ENCODE measurements around the gene INTS3. TPM values are rescaled to one million over a fixed set of nuclear protein-coding genes. Genes with fewer than 3 reads are reported as not detected.

INTS3 gene
- total RNA-seq, 1 donor from 2014 or later = 39.5 TPM

DNA sequence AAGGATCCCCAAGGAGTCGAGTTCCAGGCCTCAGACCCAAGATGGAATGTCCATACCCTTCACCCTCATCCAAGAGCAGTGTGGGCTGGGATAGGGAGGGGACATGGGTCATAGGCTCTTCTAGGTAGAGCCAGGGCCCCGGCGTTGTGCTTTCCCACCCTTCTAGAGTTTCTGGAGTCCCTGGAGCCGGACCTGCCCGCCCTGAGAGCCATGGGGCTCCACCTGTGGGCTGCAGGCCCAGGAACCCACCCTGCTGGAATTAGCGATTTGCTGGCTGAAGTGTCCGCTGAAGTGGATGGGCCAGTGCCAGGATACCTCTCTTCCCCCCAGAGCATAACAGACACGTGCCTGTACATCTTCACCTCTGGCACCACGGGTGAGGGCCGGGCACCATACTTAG lies 48.5 kb downstream of the INTS3 start:
- Mint-ChIP-seq H3K4me3 (ENCODE audit: unreplicated experiment) (peak overlapping the region; percentile 73), H3K9me3 (ENCODE audit: unreplicated experiment) (peaks cover 4% of the 10 kb centered on the region), H3K27me3 (ENCODE audit: low read depth, unreplicated experiment) (peaks cover 26% of the 10 kb centered on the region), H3K4me1 (ENCODE audit: low read depth, unreplicated experiment) (peaks cover 7% of the 10 kb centered on the region), H3K36me3 (ENCODE audit: low read depth, unreplicated experiment) (peaks cover 9% of the 10 kb centered on the region), H3K27ac (ENCODE audit: unreplicated experiment) (no peak overlapping the region)
- no peaks in the 10 kb centered on the region for H3K9me3 ChIP-seq (ENCODE audit: insufficient read depth, low read depth, low read length)
- H3K27me3 ChIP-seq (ENCODE audit: insufficient read depth, low read length) = no peaks in the 10 kb centered on the region
- H2AFZ ChIP-seq (ENCODE audit: low read depth, low read length) = no peak overlapping the region
- peaks cover 8% of the 10 kb centered on the region for H3K4me1 ChIP-seq (ENCODE audit: insufficient read depth, low read length)
- H3K4me2 ChIP-seq (ENCODE audit: low read length) = peak overlapping the region; percentile 92
- no peaks in the 10 kb centered on the region for H3K79me2 ChIP-seq (ENCODE audit: insufficient read depth, low read length)
- peaks cover 2% of the 10 kb centered on the region for H3K36me3 ChIP-seq (ENCODE audit: insufficient read depth, low read length)
- no peak for TF ChIP-seq EZH2 (IDR thresholded peaks at IDR 0.05; ENCODE audit: insufficient read depth, low read length)
- TF ChIP-seq, protein P1, sequence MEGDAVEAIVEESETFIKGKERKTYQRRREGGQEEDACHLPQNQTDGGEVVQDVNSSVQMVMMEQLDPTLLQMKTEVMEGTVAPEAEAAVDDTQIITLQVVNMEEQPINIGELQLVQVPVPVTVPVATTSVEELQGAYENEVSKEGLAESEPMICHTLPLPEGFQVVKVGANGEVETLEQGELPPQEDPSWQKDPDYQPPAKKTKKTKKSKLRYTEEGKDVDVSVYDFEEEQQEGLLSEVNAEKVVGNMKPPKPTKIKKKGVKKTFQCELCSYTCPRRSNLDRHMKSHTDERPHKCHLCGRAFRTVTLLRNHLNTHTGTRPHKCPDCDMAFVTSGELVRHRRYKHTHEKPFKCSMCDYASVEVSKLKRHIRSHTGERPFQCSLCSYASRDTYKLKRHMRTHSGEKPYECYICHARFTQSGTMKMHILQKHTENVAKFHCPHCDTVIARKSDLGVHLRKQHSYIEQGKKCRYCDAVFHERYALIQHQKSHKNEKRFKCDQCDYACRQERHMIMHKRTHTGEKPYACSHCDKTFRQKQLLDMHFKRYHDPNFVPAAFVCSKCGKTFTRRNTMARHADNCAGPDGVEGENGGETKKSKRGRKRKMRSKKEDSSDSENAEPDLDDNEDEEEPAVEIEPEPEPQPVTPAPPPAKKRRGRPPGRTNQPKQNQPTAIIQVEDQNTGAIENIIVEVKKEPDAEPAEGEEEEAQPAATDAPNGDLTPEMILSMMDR (IDR thresholded peaks at IDR 0.05; ENCODE audit: insufficient read depth, low read depth, low read length) = no peak
- H3K9ac ChIP-seq (ENCODE audit: low read length) = peak overlapping the region; percentile 51
- H3K4me3 ChIP-seq (ENCODE audit: insufficient read depth, low read depth, low read length) = peak overlapping the region; percentile 68
- DNase-seq (ENCODE audit: low read depth) (no peak), FAIRE-seq (no peak)
- H4K20me1 ChIP-seq (ENCODE audit: insufficient read depth, low read length) = peaks cover 7% of the 10 kb centered on the region
- no peak overlapping the region for H3K27ac ChIP-seq (ENCODE audit: low read depth, low read length)

DNA sequence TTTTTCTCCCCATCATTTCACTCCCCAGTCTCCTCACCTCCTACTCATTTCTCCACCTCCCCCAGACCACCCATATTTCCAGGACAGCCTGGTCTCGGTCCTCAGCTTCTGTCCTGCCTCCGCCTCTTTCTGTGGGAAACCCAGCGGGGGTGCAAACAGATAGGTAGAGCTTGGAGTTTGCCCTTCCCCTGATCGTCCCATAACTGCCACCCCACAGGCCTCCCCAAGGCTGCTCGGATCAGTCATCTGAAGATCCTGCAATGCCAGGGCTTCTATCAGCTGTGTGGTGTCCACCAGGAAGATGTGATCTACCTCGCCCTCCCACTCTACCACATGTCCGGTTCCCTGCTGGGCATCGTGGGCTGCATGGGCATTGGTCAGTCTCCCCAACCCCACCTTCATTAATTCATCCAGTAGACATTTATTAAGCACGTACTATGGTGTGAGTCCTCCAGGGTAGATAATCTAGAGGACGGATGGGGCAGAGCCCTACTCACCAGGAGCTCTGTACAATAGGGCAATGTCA lies 49.1 kb downstream of the INTS3 start:
- H3K36me3 Mint-ChIP-seq (ENCODE audit: low read depth, unreplicated experiment) = peaks cover 9% of the 10 kb centered on the region
- no peak overlapping the region for H2AFZ ChIP-seq (ENCODE audit: low read depth, low read length)
- peaks cover 26% of the 10 kb centered on the region for H3K27me3 Mint-ChIP-seq (ENCODE audit: low read depth, unreplicated experiment)
- H4K20me1 ChIP-seq (ENCODE audit: insufficient read depth, low read length) = peaks cover 7% of the 10 kb centered on the region
- peak overlapping the region; percentile 73 for H3K4me3 Mint-ChIP-seq (ENCODE audit: unreplicated experiment)
- peaks cover 4% of the 10 kb centered on the region for H3K9me3 Mint-ChIP-seq (ENCODE audit: unreplicated experiment)
- no peak overlapping the region for H3K27ac ChIP-seq (ENCODE audit: low read depth, low read length)
- H3K27ac Mint-ChIP-seq (ENCODE audit: unreplicated experiment) = no peak overlapping the region
- DNase-seq (ENCODE audit: low read depth) (no peak), FAIRE-seq (no peak)
- no peak overlapping the region for H3K4me3 ChIP-seq (ENCODE audit: insufficient read depth, low read depth, low read length)
- H3K9me3 ChIP-seq (ENCODE audit: insufficient read depth, low read depth, low read length) = no peaks in the 10 kb centered on the region
- TF ChIP-seq, protein P1 (IDR thresholded peaks at IDR 0.05; ENCODE audit: insufficient read depth, low read depth, low read length) = no peak
- no peak for TF ChIP-seq EZH2 (IDR thresholded peaks at IDR 0.05; ENCODE audit: insufficient read depth, low read length)
- H3K36me3 ChIP-seq (ENCODE audit: insufficient read depth, low read length) = peaks cover 2% of the 10 kb centered on the region
- no peaks in the 10 kb centered on the region for H3K79me2 ChIP-seq (ENCODE audit: insufficient read depth, low read length)
- no peak overlapping the region for H3K4me2 ChIP-seq (ENCODE audit: low read length)
- H3K9ac ChIP-seq (ENCODE audit: low read length) = no peak overlapping the region
- H3K4me1 Mint-ChIP-seq (ENCODE audit: low read depth, unreplicated experiment) = peaks cover 7% of the 10 kb centered on the region
- no peaks in the 10 kb centered on the region for H3K27me3 ChIP-seq (ENCODE audit: insufficient read depth, low read length)
- H3K4me1 ChIP-seq (ENCODE audit: insufficient read depth, low read length) = peaks cover 8% of the 10 kb centered on the region

DNA sequence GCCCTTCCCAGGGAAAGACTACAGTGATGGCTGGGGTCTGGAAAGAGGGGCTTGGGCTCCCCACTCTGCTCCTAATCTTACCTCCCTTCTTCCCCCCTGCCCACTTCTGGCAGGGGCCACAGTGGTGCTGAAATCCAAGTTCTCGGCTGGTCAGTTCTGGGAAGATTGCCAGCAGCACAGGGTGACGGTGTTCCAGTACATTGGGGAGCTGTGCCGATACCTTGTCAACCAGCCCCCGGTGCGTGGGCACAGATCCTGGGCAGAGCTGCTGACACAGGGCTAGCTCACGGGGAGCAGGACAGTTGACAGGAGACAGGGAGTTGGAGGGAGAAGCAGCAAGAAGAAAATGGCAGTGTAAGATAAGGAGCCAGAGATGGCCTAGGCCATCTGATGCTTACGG lies 49.8 kb downstream of the INTS3 start:
- Histone ChIP-seq H3K4me1 (ENCODE audit: insufficient read depth, low read length) (peaks cover 8% of the 10 kb centered on the region), H3K4me2 (ENCODE audit: low read length) (no peak overlapping the region), H3K4me3 (ENCODE audit: insufficient read depth, low read depth, low read length) (no peak overlapping the region), H4K20me1 (ENCODE audit: insufficient read depth, low read length) (peaks cover 7% of the 10 kb centered on the region), H2AFZ (ENCODE audit: low read depth, low read length) (no peak overlapping the region), H3K27ac (ENCODE audit: low read depth, low read length) (no peak overlapping the region), H3K9ac (ENCODE audit: low read length) (no peak overlapping the region), H3K36me3 (ENCODE audit: insufficient read depth, low read length) (peaks cover 2% of the 10 kb centered on the region), H3K9me3 (ENCODE audit: insufficient read depth, low read depth, low read length) (no peaks in the 10 kb centered on the region), H3K27me3 (ENCODE audit: insufficient read depth, low read length) (no peaks in the 10 kb centered on the region), H3K79me2 (ENCODE audit: insufficient read depth, low read length) (no peaks in the 10 kb centered on the region)
- no peak for TF ChIP-seq EZH2 (IDR thresholded peaks at IDR 0.05; ENCODE audit: insufficient read depth, low read length)
- TF ChIP-seq, protein P1 (IDR thresholded peaks at IDR 0.05; ENCODE audit: insufficient read depth, low read depth, low read length) = no peak
- FAIRE-seq (no peak), DNase-seq (ENCODE audit: low read depth) (no peak)
- peaks cover 26% of the 10 kb centered on the region for H3K27me3 Mint-ChIP-seq (ENCODE audit: low read depth, unreplicated experiment)
- H3K36me3 Mint-ChIP-seq (ENCODE audit: low read depth, unreplicated experiment) = peaks cover 9% of the 10 kb centered on the region
- H3K9me3 Mint-ChIP-seq (ENCODE audit: unreplicated experiment) = peaks cover 4% of the 10 kb centered on the region
- H3K27ac Mint-ChIP-seq (ENCODE audit: unreplicated experiment) = no peak overlapping the region
- H3K4me3 Mint-ChIP-seq (ENCODE audit: unreplicated experiment) = no peak overlapping the region
- peaks cover 7% of the 10 kb centered on the region for H3K4me1 Mint-ChIP-seq (ENCODE audit: low read depth, unreplicated experiment)
